RWPE1 (cell line): ENCODE data around the gene ANKRD63.

ENCODE experiments used
- CTCF ChIA-PET: fragments of 350-600 bp; sonication (Branson Sonifier 250); formaldehyde crosslinking; extraction: SDS; loops from one replicate; lab custom pipeline; 2021; lab: Yijun Ruan, JAX
- POLR2A ChIA-PET: fragments of 400-600 bp; formaldehyde crosslinking; extraction: SDS; loops from one replicate; lab custom pipeline; 2020; ENCODE audit warnings: antibody characterized with exemption; ENCODE audit not compliant: low non-redundant PET; lab: Yijun Ruan, JAX
- DNase-seq: peaks from one replicate; pipeline ENCODE4 v3.0.0; 2012; ENCODE audit warnings: low spot score
- H3K27ac ChIP-seq: fragments of 450-650 bp; 2 replicates; pipeline ENCODE4 v1.5.1; 2017
- CTCF ChIP-seq: fragments of 450-650 bp; conservative IDR thresholded peaks from 2 replicates; pipeline ENCODE4 v1.5.1; 2017; ENCODE audit warnings: low read depth, mild to moderate bottlenecking

ANKRD63 gene

GRCh38 chr15:40323239-40323952, 40.5 kb upstream of the ANKRD63 start, which contains the start of gene INAFM2:
Gene INAFM2, plus strand, starts transcription at chr15:40323692. Its CDS starts 364 bp downstream, at chr15:40324056.
- H3K27ac ChIP-seq, result peak within 1 kb of the TSS; percentile 69
- DNase-seq, result peak; percentile 90
- CTCF ChIA-PET, result interaction anchor here (0.8 to 1.9 kb wide), 2 partner anchors 15 to 21 kb away, joined by 4 to 14 read pairs; no protein-coding TSS in a partner anchor
- no peak; the same call in 1 of the 2 replicates for TF ChIP-seq CTCF
- POLR2A ChIA-PET, result interaction anchor here (1.1 kb wide), 1 partner anchor 20 kb away, joined by 3 read pairs; no protein-coding TSS in a partner anchor

- peak overlapping the region; percentile 69 for H3K27ac ChIP-seq
- POLR2A ChIA-PET, result interaction anchor here (1.1 kb wide), 1 partner anchor 19 kb away, joined by 3 read pairs; no protein-coding TSS in a partner anchor
- DNase-seq, result no peak
- no peak for TF ChIP-seq CTCF
- CTCF ChIA-PET, result interaction anchor here (0.6 to 2.6 kb wide), 7 partner anchors 9 to 105 kb away, joined by 3 to 14 read pairs (median 4); no protein-coding TSS in a partner anchor
Observed at GRCh38 chr15:40322531-40323238, 39.8 kb upstream of the ANKRD63 start.

GRCh38 chr15:40320931-40321371, 38.1 kb upstream of the ANKRD63 start:
- peak; percentile 97 for TF ChIP-seq CTCF
- ChIA-PET POLR2A (no interaction called here), CTCF (interaction anchor here (0.6 to 3.7 kb wide), 13 partner anchors 11 to 467 kb away, joined by 3 to 34 read pairs (median 4); partner anchors contain the start of gene PLCB2)
- peak; percentile 80 for DNase-seq
- no peak overlapping the region for H3K27ac ChIP-seq

GRCh38 chr15:40320409-40320808, 37.5 kb upstream of the ANKRD63 start:
- CTCF ChIA-PET, result interaction anchor here (0.6 to 3.7 kb wide), 10 partner anchors 11 to 137 kb away, joined by 3 to 34 read pairs (median 7); partner anchors contain the start of gene PLCB2
- no peak for TF ChIP-seq CTCF
- no peak overlapping the region for H3K27ac ChIP-seq
- POLR2A ChIA-PET, result no interaction called here
- no peak for DNase-seq

GRCh38 chr15:40317580-40317979, 34.7 kb upstream of the ANKRD63 start:
- ChIA-PET CTCF (interaction anchor here (2.4 kb wide), 1 partner anchor 50 kb away, joined by 8 read pairs; no protein-coding TSS in a partner anchor), POLR2A (no interaction called here)
- DNase-seq, result no peak
- no peak for TF ChIP-seq CTCF
- H3K27ac ChIP-seq, result no peak overlapping the region

GRCh38 chr15:40316931-40317330, 34.1 kb upstream of the ANKRD63 start:
- TF ChIP-seq CTCF, result no peak
- no peak for DNase-seq
- no peak overlapping the region for H3K27ac ChIP-seq
- ChIA-PET CTCF (interaction anchor here (1.2 kb wide), 1 partner anchor 52 kb away, joined by 3 read pairs; no protein-coding TSS in a partner anchor), POLR2A (no interaction called here)
